HG03378 (cell line): ENCODE data around the gene PRKAG3.
"Not testable (repeated sequence)": the region's sequence is repeated elsewhere in the genome, so short reads cannot be mapped to it uniquely, and the experiment has no call there.

ENCODE experiments used
- ATAC-seq: cut with Tn5 transposase; IDR thresholded peaks from one replicate; pipeline ENCODE4 v1.9.1; 2021; ENCODE audit warnings: mild to moderate bottlenecking, moderate library complexity; ENCODE audit not compliant: unreplicated experiment

The PRKAG3 gene

DNA sequence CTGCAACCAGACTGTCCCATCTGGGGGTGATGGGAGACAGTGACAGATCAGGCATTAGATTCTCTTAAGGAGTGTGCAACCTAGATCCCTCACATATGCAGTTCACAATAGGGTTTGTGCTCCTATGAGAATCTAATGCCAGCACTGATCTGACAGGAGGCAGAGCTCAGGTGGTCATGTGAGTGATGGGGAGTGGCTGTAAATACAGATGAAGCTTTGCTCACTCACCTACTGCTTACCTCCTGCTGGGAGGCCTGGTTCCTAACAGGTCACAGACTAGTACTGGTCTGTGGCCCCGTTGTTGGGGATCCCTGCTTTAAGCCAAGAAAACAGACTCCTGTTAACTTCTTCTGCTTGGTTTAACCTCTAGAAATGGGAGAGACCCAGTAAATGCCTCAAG, 46.5 kb downstream of the PRKAG3 start:
- ATAC-seq: no peak

DNA sequence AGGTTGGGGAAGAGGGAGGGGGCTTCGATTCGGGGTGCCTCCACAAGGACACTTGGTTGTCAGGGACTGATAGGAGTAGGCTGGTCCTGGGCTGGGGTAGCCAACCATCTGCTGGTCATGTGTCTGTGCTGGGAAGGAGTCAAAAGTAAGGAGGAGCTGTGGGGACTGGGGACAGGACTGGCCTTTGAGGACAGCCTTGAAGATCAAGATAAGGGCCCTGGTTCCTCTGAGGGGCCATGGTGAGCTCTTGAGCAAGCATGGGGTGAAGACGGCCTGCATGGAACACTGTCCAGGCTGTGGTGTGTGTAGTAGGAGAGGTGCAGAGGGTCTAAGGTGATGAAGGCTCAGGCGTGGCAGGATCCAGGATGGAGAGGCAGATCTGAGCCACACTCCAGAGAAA, 47.9 kb downstream of the PRKAG3 start:
- no peak for ATAC-seq

DNA sequence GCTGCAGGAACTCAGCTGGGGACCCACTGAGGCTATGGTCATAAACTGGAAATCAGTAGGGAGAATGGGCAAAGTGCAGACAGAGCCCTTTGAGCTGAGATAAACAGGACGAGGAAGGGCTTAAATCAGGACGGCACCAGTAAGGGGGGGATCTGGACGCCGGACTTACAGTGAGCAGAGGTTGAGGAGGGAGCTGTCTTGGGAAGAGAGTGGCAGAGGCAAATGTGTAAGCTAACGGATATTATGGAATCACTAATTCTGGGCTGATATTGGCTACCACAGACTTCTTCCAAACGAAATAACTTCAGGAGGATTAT, 49.1 kb downstream of the PRKAG3 start:
- no peak for ATAC-seq

DNA sequence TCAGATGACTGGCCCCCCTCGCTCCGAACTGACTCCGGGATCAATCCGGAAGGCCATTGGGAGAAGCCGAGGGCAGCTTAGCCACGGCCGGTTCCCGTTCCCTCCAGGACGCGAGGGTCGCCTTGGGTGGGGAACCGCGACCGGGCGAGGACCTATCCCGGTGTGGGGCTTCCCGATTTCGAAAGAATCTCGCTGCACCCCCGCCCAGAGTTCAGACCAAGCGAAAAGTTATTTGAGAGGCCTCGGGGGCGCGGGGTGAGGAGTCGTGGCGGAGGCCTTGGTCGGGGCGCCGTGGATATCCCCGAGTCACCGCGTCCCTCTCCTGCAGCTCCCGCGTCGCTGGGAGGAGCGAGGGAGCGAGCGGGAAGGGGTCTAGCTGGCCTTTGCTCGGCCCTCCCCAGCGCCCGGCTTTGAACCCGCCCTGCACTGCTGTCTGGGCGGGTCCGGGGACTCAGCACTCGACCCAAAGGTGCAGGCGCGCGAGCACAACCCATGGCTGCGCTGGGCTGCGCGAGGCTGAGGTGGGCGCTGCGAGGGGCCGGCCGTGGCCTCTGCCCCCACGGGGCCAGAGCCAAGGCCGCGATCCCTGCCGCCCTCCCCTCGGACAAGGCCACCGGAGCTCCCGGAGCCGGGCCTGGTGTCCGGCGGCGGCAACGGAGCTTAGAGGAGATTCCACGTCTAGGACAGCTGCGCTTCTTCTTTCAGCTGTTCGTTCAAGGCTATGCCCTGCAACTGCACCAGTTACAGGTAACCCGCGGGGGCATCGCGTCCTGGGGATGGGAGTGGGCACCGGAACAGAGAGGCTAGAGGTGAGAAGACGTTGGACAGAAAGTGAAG, 49.7 kb downstream of the PRKAG3 start, which contains the start of gene CYP27A1:
CYP27A1 (plus strand) TSS at position 457 of the 837 bp plus-strand sequence; CDS start at position 493, 36 bp downstream.
- ATAC-seq: no peak

DNA sequence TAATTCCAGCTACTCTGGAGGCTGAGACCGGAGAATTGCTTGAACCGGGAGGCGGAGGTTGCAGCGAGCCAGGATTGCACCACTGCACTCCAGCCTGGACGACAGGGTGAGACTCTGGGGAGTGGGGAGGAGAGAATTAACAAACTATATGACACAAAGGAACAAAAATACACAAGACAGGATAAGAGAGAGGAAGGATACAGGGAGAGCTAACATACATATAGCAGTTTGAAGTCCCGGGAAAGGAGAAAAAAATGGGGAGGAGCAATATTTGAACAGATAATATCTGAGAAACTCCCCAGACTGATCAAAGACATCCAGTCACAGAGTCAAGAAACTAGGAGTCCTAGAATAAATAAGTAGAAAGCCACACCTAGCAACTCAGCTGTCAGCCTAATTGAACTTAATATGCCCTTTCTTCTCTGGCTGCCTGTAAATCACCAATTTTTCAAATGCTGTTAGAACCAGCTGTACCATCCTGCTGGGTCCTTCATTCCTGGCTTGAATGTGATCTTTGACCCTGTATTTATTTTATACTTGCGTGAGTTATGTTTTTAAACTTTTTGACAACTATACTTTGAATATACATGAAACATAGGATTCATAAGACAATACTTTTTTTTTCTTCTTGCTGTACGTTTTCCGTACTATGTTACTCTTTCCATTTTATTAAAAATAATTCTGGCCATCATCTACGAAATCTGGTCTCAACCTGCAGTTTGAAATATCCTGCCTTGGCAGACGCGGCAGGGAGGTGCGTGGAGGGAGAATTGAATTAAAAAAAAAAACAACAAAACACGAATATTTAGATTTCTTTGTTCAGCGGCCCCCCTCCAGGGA, 50.5 kb downstream of the PRKAG3 start:
- no peak for ATAC-seq

DNA sequence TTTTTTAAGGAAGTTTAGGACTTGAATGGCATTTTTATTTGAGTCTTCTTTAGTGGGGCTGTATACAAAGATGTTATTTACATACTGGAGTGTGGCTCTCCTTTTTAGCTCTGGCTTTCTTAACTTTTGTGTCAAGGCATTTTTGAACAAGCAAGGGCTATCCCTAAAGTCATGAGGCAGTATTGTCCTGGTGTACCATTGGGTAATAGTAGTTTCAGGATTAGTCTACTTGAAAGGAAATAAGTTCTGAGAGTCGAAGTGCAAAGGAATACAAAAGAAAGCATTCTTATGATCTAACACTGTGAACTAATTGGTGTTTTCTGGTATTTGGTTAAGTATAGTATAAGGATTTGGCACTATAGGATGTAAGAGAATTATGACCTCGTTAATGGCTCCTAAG, 51.6 kb downstream of the PRKAG3 start:
- ATAC-seq: no peak

DNA sequence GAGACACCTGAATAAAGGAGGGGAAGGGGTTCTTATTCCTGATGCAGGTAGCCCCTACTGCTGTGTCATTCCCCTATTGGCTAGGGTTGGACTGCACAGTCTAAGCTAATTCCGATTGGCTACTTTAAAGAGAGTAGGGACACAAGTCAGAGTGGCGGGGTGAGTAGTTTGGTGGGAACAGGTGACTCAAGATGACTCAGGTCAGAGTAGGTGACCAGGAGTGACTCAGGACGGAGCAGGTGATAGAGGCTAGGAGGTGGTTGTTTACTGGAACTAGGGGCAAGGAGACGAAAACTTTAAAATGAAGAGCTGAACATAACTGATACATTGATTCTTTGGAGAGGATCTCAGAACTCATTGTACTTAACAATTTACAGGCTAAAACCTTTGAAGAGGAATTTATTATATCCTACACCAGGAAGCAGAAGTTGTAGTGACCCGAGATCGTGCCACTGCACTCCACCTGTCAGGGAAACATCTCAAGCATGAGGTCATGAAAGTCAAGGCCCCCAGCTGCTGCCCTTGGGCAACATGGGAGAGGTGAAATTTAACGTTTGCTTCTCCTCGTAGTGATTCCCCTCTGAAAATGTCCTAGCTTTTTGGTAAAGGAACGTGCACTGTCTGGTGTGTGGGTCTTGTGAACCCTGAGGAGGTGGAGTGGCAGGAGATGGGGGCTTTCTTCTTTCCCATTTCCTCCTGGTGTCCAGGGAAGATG, 54.2 kb downstream of the PRKAG3 start:
- no peak for ATAC-seq

DNA sequence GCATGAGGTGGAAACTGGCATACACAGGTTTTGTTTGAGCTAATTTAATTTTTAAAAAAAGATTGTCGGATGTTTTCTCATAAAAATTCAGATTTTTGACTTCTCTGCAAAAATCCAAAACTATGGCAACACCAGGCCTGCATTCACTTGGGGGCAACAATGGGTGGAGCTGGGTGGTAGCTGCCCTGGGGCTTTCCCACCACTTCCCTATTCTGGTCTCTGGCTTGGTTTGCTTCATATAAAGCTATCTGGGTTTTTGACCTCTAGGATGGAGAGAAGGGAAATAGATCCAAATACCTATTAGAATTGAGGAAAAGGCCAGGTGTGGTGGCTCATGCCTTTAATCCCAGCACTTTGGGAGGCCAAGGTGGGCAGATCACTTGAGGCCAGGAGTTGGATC, 55.1 kb downstream of the PRKAG3 start:
- ATAC-seq: no peak

DNA sequence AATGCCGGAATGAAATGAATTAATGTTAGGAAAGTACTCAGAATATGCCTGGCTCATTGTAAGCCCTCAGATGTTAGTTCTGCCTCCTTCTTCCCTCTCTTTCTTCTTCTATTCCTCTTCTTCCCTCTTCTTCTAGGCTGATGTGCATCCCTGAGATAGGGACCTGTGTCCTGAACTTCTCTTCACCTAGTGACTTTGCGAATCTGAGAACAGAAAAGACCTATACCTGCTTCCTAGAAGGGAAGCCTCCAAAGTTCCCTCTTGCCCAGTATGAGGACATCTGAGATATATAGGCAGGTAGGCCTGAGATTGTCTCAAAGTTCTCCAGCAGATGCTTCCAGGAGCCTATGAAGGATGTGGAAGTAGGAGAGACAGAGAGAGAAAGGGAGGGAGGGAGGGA, 57.7 kb downstream of the PRKAG3 start:
- no peak for ATAC-seq

DNA sequence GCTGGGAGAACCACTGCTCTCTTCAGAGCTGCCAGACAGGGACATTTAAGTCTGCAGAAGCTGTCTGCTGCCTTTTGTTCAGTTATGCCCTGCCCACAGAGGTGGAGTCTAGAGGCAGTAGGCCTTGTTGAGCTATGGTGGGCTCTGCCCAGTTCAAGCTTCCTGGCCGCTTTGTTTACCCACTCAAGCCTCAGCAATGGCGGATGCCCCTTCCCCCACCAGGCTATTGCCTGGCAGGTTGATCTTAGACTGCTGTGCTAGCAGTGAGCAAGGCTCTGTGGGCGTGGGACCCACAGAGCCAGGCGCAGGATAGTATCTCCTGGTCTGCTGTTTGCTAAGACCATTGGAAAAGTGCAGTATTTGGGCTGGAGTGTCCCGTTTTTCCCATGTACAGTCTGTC, 58.8 kb downstream of the PRKAG3 start:
- not testable (repeated sequence) for ATAC-seq
